Measurements from ENCODE around the gene CEPT1. TPM values are rescaled to one million over a fixed set of nuclear protein-coding genes. Genes with fewer than 3 reads are reported as not detected.

Gene CEPT1
- total and polyA plus RNA-seq, 10 of the 15 experiments (the other 5 are each of a cell fraction or from before 2014, with no cell fraction given) = 29.4 to 77.9 (median 54.8) TPM

DNA sequence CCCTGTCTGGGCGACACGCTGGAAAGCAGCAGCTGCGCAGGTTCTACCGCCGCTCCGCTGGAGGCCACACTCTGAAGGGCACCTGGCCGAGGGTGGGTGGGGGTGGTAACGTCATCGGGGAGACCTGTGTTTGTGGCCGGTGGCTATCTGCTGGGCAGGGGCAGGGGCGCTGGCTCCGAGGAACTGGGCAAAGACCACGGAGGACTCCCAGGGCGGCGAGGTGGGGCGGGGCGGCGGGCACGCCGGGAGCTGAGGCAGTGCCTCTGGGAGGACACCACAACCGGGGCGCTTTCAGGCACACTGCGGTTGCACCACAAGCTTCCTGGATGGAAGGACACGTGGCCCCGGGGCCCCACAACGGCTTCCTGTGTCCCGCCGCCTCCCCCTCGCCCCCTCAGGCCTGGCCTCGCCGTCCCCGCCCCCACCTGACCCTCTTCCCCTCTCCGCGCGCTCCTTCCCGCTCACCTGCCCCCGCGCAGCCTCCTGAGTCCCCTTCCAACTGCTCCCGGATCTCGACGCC lies 63.7 kb downstream of the CEPT1 start (continued):
- TF ChIP-seq EZH2 (IDR thresholded peaks at IDR 0.05; ENCODE audit: borderline replicate concordance, control insufficient read depth, low read depth, low read length) (no peak), BACH1 (IDR thresholded peaks at IDR 0.05; ENCODE audit: borderline replicate concordance) (peak; percentile 62; the same call in 1 of the 2 replicates), YY1 (IDR thresholded peaks at IDR 0.05; ENCODE audit: low read depth, low read length) (peak; percentile 26; the same call in 1 of the 2 replicates)

GRCh38 chr1:111204201-111204982 lies 64.4 kb downstream of the CEPT1 start:
- DNase-seq (ENCODE audit: low read depth, low spot score) (peak; percentile 77), FAIRE-seq (no peak), ATAC-seq (peak; percentile 70)
- in situ Hi-C loops (cut with MboI) (no loop called here), intact Hi-C loops (cut with micrococcal nuclease; ENCODE audit: unreplicated experiment) (loop anchor here (1.0 to 5.0 kb wide), 4 partner anchors 12 to 413 kb away; partner anchors contain the start of genes CD53 and RAP1A)
- no TSS peak for BruUV-seq (replicated peaks)
- Histone ChIP-seq H3K79me2 (ENCODE audit: control insufficient read depth, insufficient read depth, low read length) (peaks cover 53% of the 10 kb centered on the region), H3K27me3 (replicated peaks in 1 of 2; ENCODE audit: control insufficient read depth in 2 of 2, insufficient read depth in 2 of 2, low read length in 1 of 2) (no peaks in the 10 kb centered on the region), H4K20me1 (ENCODE audit: control insufficient read depth, insufficient read depth) (no peaks in the 10 kb centered on the region), H3K4me1 (ENCODE audit: control insufficient read depth, insufficient read depth, low read length) (peaks cover 39% of the 10 kb centered on the region), H3K9ac (ENCODE audit: control insufficient read depth, insufficient read depth, low read length) (peak overlapping the region; percentile 93), H3K36me3 (ENCODE audit: control insufficient read depth in 2 of 2, insufficient read depth in 2 of 2, low read length in 1 of 2) (no peaks in the 10 kb centered on the region), H3K4me3 (peak overlapping the region; percentile 87), H3K27ac (ENCODE audit: control insufficient read depth, insufficient read depth) (peak overlapping the region; percentile 92), H3K9me3 (replicated peaks; ENCODE audit: control insufficient read depth, insufficient read depth, low read length) (no peaks in the 10 kb centered on the region), H3K4me2 (ENCODE audit: control insufficient read depth, insufficient read depth) (peak overlapping the region; percentile 98), H2AFZ (ENCODE audit: control insufficient read depth, low read depth, low read length) (no peak overlapping the region)
- POLR2A ChIA-PET = interaction anchor here (1.4 to 2.1 kb wide), 3 partner anchors 11 to 15 kb away, joined by 7 to 27 read pairs (median 20); no protein-coding TSS in a partner anchor
- CTCF ChIA-PET = interaction anchor here (0.6 to 14.9 kb wide), 3 partner anchors 13 to 174 kb away, joined by 3 to 239 read pairs (median 4); no protein-coding TSS in a partner anchor
- SMC1A ChIA-PET (ENCODE audit: uncharacterized antibody, unreplicated experiment) = interaction anchor here (1.0 to 2.1 kb wide), 3 partner anchors 12 to 64 kb away, joined by 3 to 24 read pairs (median 19); no protein-coding TSS in a partner anchor
- RAD21 ChIA-PET (ENCODE audit: unreplicated experiment) = interaction anchor here (1.2 to 15.0 kb wide), 3 partner anchors 8 to 19 kb away, joined by 3 to 542 read pairs (median 8); no protein-coding TSS in a partner anchor
- 3% methylated on average over 49 of the region's 61 CpGs for WGBS (ENCODE audit: insufficient coverage, insufficient replicate concordance, low lambda C conversion rate, missing lambda C conversion rate)
- TF ChIP-seq MLLT1 (IDR thresholded peaks at IDR 0.05) (peak; percentile 96), NBN (IDR thresholded peaks at IDR 0.05) (peak; percentile 51), BACH1 (IDR thresholded peaks at IDR 0.05; ENCODE audit: borderline replicate concordance) (peak; percentile 96), POLR2AphosphoS5 (IDR thresholded peaks at IDR 0.05; ENCODE audit: low read length) (peak; percentile 84), ZNF207 (IDR thresholded peaks at IDR 0.05; ENCODE audit: borderline replicate concordance) (peak; percentile 31; the same call in 1 of the 2 replicates), YBX1 (IDR thresholded peaks at IDR 0.05) (no peak), TBL1XR1 (IDR thresholded peaks at IDR 0.05; ENCODE audit: low read depth, low read length) (no peak; the same call in 1 of the 2 replicates), CHD4 (IDR thresholded peaks at IDR 0.05) (no peak), USF2 (IDR thresholded peaks at IDR 0.05; ENCODE audit: borderline replicate concordance, low read depth, low read length) (no peak), BMI1 (IDR thresholded peaks at IDR 0.05; ENCODE audit: borderline replicate concordance) (no peak), KLF5 (IDR thresholded peaks at IDR 0.05; ENCODE audit: partially characterized antibody) (no peak), POU2F2 (IDR thresholded peaks at IDR 0.05; ENCODE audit: borderline replicate concordance, low read depth, low read length) (peak; percentile 14; the same call in 1 of the 3 replicates), GATAD2B (conservative IDR thresholded peaks at IDR 0.05; ENCODE audit: low read depth) (peak; percentile 98), IKZF2 (IDR thresholded peaks at IDR 0.05) (no peak)
- TF ChIP-seq, protein P1, sequence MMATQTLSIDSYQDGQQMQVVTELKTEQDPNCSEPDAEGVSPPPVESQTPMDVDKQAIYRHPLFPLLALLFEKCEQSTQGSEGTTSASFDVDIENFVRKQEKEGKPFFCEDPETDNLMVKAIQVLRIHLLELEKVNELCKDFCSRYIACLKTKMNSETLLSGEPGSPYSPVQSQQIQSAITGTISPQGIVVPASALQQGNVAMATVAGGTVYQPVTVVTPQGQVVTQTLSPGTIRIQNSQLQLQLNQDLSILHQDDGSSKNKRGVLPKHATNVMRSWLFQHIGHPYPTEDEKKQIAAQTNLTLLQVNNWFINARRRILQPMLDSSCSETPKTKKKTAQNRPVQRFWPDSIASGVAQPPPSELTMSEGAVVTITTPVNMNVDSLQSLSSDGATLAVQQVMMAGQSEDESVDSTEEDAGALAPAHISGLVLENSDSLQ (IDR thresholded peaks at IDR 0.05) = no peak

Measured in GM12878 (cell line).